GM19193 (cell line): ENCODE data around the gene DLEU7.

ENCODE experiments used
- POLR2A ChIP-seq: IDR thresholded peaks from 4 replicates; pipeline ENCODE4 v1.6.1; 2011; ENCODE audit not compliant: insufficient read depth, insufficient read length; ENCODE audit errors: extremely low read depth

The DLEU7 gene

DNA sequence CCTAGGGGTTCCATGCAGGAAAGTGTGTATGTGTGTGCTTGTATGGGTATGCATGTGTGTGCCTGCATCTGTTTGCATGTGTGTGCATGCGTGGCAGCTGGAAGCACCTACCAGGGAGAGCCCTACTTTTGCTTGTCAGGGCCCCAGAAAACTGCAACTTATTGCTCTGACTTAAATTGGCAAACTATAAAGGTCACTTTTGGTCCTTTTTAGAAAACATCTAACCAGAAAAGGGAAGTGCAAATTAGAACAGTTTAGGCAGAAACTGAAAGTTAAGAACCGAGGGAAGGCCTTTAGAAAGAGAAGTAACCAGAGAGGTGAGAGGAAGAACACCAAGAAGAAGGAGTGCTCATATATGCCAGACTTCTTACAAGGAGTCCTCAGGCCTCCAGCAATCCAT is 32.5 kb downstream of the DLEU7 start:
- no peak for TF ChIP-seq POLR2A

GRCh38 chr13:50810468-50810867 is 33.0 kb downstream of the DLEU7 start:
- no peak for TF ChIP-seq POLR2A

- no peak for TF ChIP-seq POLR2A
Observed at GRCh38 chr13:50809133-50810090, 34.1 kb downstream of the DLEU7 start.

DNA sequence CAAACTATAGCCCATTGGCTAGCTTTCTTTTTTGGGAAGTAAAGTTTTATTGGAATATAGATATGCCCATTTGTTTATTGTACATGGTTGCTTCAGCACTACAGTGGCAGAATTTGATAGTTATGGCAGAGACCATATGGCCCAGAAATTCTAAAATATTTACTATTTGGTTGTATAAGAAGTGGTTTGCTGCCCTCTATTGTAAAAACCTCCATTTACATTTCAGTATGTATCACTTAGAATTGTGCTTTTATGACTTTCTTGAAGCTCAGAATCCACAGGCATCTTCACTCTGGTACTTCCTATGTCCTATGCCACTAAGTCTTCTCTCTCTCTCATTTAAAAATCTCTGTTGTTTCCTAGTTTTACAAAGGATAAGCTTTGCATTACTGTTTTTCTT is 37.7 kb downstream of the DLEU7 start:
- TF ChIP-seq POLR2A = no peak

DNA sequence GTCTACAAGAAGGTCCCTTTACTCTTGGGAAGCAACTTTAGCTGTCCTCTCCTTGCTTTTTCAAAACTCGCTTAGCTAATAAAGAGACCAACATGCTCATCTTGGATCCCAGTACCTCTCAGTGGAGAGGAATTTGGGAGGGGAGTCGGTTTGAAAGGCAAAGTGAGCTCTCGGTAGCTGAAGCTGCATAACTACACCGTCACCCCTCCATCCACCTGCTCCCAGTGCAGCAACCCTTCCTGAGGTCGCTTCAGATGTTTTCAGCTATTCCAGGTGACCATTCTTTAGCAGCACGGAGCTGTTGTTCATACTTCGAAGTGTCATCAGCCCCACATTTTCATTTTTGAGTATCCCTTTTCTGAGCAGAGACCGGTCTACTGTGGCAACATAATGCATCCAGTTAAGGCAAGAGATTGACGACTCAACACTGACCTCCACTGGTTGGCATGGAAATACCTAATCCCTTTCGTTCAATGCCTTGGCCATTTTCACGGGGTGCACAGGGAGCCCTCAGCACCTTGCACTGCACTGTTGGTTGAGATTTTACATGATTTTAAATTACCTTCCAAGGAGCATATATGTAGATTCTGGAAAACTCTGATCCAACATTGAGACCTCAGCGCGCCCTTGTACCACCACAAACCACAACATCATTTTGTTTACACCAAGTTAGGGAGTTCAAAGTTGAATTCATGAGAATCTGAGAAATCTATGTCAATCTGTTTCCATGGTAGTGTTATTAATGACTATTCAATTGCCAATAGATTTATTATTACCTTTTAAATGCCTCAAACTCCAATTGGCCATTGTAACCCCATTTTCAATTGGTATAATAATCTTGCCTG is 42.2 kb downstream of the DLEU7 start:
- TF ChIP-seq POLR2A = no peak

- no peak for TF ChIP-seq POLR2A
Observed at GRCh38 chr13:50800091-50800739, 43.3 kb downstream of the DLEU7 start.

DNA sequence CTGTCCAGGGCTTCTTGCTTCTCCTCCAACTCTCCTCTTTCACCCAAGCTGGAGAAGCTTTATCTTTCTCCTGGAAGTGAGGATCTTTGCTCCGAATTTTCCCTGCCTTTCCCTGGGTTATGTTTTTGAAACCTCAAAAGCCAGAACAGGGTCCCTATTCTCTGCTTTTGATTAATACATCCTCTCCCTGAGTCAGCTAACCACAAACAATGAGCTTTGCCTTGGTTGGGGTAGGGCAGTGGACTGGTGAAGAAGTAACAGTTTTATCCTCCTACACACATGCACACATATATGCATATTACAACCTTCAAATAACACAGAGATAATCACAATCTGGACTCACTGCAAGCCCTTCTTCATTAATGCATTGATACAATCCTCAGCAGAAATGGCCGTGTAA is 44.6 kb downstream of the DLEU7 start:
- TF ChIP-seq POLR2A = no peak

- no peak for TF ChIP-seq POLR2A
Observed at GRCh38 chr13:50797091-50797490, 46.4 kb downstream of the DLEU7 start.

GRCh38 chr13:50796463-50796862 is 47.0 kb downstream of the DLEU7 start:
- no peak for TF ChIP-seq POLR2A

GRCh38 chr13:50794226-50794625 is 49.3 kb downstream of the DLEU7 start:
- TF ChIP-seq POLR2A = no peak

DNA sequence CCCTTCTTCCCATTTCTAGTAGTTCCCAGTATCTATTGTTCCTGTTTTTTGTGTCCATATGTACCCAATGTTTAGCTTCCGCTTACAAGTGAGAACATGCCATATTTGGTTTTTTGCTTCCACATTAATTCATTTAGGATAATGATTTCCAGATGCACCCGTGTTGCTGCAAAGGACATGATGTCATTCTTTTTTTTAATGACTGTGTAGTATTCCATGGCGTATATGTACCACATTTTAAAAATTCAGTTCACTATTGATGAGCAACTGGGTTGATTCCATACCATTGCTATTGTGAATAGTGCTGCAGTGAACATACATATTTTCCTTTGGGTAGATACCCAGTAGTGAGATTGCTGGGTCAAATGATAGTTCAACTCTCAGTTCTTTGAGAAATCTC is 50.5 kb downstream of the DLEU7 start:
- TF ChIP-seq POLR2A = no peak

DNA sequence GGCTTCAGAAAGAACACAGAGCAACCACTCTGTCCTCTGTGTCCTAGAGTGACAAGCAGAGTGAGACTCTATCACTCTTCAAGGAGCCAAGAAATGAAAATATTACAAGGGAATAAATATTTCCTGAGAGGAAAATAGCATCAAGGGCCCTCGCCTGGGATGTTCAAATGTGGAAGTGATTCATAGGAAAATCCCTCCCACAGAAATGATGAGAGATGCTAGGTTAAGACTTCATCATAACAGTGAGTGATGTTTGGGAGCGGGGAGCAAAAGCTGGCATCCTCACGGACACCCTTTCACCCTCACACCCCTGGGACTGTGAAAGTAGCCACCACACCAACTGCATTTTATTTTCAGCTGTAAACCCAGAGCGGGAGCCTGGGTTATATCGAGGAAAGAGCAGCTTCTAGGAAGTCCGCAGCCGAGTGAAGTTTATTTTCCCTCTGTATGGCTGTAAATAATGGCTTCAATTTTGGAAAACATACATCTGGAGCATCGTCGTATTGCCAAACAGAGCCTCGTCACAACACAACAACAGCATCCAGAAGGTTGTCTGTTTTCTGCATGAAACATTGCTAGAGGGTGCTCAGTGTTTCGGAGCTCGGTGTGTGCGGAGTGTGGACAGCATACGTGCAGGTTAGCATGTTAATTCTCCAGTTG is 54.8 kb downstream of the DLEU7 start:
- TF ChIP-seq POLR2A = no peak

DNA sequence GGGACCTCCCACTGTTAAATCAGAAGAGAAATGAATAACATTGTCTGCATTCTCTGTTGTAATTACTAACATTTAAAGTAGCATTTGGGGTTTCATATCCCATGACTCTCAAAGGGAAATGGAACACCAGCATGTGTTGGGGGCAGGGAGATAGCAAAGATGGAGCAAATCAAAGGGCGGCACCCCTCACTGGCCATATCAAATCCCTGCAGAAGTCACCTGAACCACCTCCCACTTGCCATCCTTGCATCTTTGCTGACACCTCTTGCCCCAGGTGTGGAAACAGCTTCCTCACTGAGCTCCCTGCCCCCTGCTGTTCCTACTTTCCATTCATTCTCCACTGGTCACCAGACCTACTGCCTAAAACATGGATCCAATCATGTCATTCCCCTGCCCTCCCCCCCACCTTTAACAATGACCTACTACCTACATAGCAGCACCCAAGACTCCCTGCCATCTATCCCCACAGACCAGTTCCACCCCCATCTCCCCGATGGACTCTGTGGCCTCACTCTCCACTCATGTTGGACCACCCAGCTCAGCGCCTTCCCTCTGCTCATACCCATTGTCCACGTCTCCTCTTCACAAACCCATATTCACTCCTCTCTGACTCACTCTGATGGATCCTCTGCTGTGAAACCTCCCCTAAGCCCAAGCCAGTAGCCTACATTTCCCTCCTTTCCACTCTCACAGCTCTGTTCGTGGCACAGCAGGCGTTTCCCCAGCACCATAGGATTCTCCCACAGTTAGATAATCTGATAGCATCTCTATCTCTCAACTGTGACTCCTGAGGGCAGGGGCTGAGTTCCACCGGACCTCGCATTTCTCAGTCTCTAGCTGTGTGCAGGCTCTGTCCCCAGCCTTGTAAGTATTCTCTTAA is 55.9 kb downstream of the DLEU7 start:
- no peak for TF ChIP-seq POLR2A

DNA sequence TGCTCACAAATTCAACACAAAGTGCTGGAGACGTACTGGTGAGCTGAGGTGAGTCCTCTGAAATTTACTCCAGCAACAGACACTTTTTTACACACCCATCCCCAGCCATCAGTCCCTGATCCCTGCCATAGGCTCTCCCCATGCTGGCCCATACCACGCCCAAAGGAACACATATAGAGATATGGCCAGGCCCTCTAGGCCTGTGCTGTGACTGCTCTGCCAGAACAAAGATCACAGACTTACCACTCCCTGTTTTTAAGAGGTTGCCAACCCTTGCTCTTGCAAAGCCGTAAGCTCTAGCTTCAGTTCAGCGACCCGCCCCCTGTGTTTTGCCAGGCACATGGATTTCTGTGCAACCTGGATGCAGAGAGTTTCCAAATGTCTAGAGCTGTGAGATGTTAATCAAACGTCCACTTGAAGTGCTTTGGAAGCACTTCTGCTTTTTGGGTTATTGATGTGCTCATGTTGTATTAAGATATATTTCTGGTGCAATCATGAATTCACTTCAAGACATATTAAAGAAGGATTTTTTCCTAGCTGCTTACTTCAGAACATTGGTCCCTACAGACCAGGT is 59.7 kb downstream of the DLEU7 start:
- TF ChIP-seq POLR2A = no peak

DNA sequence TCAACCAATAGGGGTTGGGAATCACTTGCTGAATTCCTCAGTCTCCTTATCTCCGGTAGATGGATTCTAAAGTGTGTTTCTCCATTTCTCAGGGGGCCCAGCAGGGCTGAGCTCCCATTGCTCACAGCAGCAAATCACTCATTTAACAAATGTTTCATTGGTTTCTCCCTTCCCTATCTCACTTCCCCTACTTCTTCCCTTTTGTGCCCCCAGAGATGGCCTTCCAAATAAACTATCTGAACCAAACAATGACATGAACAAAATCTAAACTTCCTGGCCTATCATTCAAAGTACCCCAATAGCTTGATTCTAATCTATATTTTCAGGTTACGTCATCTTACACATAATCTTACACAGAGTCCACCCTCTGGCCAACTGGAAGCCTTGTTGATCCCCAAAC is 60.4 kb downstream of the DLEU7 start:
- TF ChIP-seq POLR2A = no peak
